ENCODE data around the gene CD302.
"Not testable (repeated sequence)": the region's sequence is repeated elsewhere in the genome, so short reads cannot be mapped to it uniquely, and the experiment has no call there.

Gene CD302

GRCh38 chr2:159797543-159798375 lies at the start of gene CD302:
Gene CD302 (minus strand): TSS chr2:159798208. CDS start chr2:159798198, 10 bp downstream.
- peak; percentile 32 to 50 for DNase-seq

- no peak for DNase-seq
Observed at GRCh38 chr2:159846564-159846963, 48.6 kb upstream of the CD302 start.

DNA sequence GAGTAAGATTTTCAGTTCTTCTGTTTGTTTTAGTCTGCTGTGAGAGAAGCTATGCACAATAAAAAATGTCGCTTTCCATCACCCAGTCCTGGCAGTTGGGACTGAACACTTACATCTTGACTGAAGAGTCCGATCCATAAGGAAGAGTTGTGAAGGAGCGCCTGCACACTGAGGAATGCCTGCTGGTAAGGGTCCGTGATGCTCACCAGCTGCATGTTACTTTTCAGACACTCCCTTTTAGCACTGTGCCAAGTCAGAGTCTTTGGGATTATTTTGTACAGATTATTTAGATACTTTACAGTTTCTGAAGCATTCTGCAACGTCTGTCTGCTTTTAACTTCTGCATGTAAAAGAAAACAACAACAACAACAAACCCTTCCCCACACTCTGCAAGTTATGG lies 42.6 kb upstream of the CD302 start:
- no peak for DNase-seq

- DNase-seq = no peak
Observed at GRCh38 chr2:159832858-159833257, 34.9 kb upstream of the CD302 start.

- no peak for DNase-seq
Observed at GRCh38 chr2:159832026-159832425, 34.0 kb upstream of the CD302 start.

DNA sequence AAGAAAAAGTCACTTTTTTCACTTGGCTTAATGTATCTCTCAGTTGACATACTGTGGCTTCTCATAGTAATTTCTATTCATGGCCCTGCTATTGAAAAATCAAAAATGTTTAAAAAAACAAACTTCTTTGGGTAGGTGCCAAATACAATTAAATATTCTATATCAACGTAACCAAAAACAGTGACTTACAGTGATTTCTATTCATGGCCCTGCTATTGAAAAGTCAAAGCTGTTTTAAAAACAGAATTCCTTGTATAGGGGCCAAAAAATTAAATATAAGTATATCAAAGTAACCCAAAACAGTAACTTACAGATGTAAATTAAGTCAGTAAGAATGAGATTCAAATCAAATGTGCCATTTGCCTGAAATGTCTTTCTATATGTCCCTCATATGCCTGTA lies 31.4 kb upstream of the CD302 start:
- DNase-seq = no peak

GRCh38 chr2:159828738-159829137 lies 30.7 kb upstream of the CD302 start:
- no peak for DNase-seq

DNA sequence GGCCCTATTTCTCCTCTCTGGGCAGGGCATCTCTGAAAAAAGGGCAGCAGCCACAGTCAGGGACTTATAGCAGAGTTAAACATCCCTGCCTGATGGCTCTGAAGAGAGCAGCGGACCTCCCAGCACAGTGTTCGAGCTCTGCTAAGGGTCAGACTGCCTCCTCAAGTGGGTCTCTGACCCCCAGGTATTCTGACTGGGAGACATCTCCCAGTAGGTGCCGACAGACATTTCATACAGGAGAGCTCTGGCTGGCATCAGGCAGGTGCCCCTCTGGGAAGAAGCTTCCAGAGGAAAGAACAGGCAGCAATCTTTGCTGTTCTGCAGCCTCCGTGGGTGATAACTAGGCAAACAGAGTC lies 24.4 kb upstream of the CD302 start:
- not testable (repeated sequence) for DNase-seq

DNA sequence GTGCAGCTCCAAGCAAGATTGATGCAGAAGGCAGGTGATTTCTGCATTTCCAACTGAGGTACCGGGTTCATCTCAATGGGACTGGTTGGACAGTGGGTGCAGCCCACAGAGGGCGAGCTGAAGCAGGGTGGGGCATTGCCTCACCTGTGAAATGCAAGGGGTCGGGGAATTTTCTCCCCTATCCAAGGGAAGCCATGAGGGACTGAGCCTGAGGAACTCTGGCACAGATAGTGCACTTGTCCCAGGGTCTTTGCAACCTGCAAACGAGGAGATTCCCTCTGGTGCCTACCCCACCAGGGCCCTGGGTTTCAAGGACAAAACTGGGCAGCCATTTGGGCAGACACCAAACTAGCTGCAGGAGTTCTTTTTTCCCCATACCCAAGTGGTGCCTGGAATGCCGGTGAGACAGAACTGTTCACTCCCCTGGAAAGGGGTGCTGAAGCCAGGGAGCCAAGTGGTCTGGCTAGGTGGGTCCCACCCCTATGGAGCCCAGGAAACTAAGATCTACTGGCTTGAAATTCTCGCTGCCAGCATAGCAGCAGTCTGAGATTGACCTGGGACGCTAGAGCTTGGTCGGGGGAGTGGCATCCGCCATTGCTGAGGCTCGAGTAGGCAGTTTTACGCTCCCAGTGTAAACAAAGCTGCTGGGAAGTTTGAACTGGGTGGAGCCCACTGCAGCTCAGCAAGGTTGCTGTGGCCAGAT lies 23.9 kb upstream of the CD302 start:
- DNase-seq = not testable (repeated sequence)

DNA sequence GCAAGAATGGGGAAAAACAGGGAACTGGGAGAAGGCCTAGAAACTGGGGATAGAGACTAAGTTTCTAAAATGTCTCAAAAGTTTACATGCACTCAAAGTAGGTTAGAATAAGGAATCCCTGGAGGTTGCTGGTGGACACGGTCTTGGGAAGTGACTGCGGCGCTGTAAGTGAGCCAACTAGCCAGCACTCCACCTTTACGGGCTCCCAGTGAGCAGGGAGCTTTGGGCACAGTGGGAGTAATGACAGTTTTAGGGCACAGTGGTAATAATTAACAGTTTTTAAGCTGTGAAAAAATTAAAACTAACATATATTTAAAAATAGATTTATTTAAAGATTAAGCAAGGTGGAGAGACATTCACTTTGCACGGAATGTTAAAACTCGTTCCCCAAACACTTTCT lies 20.9 kb upstream of the CD302 start:
- DNase-seq = no peak

- DNase-seq = no peak
Observed at GRCh38 chr2:159817283-159817682, 19.3 kb upstream of the CD302 start.

- DNase-seq = no peak
Observed at GRCh38 chr2:159811232-159811631, 13.2 kb upstream of the CD302 start.

DNA sequence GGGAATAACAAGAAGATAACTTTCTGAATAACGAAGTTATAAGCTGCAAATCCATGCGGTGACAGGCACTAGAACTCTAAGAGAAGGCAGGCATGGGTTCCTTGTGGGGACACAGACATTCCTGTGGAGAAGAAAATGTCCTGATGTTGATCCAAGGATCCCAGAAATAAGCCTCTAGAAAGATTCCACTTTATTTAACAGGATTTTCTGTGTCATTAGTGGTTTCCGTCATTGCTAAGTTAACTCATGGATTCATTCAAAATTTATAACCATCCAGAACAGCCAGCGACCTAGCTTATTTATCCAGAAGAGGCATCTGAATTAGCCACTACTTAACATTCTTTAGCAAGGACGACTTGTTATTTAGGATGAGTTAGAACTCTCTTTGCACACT lies 10.0 kb upstream of the CD302 start:
- DNase-seq = no peak

GRCh38 chr2:159807183-159808031 lies 9.4 kb upstream of the CD302 start:
- DNase-seq = no peak

- DNase-seq = no peak
Observed at GRCh38 chr2:159804941-159805340, 6.9 kb upstream of the CD302 start.

GRCh38 chr2:159803235-159803962 lies 5.4 kb upstream of the CD302 start:
- no peak for DNase-seq

DNA sequence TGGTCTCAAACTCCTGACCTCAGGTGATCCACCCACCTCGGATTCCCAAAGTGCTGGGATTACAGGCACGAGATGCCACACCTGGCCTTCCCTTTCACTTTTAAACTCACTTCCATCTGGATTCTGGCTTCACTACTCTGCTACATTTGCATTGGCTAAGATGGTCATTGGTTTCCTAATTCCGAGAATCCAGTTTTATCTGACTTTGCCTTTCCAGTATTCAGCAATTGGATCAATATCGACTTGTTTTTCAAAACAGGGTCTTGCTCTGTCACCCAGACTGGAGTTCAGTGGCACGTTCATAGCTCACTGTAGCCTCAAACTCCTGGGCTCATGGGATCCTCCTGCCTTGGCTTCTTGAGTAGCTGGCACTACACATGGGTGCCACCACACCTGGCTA lies 4.7 kb upstream of the CD302 start:
- DNase-seq = no peak

GRCh38 chr2:159799833-159800232 lies 1.8 kb upstream of the CD302 start:
- DNase-seq = no peak

DNA sequence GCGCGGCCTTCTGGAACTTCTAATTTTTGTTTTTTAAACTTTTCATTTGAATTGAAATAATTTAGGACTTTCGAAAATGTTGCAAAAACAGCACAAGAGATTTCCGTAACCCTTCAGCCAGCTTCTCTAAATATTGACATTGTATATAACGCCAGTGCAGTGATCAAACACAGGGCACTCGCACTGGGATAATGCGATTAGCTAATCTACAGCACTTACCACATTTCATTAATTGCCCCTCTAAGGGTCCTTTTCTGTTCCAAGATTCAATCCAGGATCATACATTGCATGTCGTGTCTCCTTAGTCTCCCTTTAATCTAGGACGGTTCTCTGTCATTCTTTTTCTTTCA lies 343 bp upstream of the CD302 start:
- DNase-seq = no peak

DNA sequence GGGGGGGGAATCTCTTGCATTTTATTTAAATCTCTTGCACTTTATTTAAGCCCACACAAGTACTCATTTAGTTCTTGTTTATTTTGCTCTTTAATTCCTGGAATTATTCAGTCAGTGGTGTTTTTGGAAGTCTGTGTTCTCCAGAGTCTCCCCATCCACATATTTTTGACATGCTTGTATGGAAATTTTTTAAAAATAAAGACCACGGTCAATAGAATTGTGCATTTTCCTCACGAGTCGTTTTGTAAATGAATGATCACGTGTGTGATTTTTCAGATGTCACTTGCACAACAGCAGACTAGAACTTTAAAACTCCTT lies 824 bp downstream of the CD302 start:
- DNase-seq = no peak

DNA sequence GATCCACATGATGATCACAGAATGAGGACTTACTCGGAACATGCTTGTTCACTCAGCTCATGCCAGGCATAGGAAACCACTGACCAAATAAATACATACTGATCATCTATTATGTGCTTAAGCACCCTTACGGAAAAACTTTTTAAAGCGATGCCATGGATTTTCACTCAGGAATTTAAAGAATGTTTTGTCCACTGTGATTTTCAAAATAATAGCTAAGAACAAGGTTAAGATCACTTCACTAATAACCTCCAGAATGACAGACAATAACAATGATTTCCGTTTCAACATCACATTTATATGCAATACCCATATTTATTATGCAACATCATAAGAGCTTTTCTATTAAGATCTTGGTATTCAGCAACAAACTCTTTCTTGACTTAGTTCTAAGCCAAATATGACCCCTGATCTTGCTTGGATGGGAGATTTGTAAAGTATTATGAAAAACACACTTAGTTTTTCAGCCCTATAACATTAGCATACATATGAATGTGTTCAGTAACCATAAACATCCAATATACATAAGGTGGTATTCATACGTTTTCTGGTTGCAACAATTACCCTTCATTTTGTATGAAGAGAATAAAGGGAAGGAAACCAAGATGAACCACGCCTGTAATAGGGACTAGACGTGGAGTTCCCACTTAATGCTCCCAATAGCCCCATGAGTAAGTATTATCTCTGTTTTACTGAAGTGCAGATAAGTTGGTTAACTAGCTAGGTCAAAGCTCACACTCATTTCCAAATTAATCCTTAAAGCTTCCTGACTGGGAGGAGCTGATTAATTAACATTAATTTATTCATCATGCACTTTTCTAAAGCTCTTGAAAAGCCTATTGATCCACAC lies 1.9 kb downstream of the CD302 start:
- DNase-seq = no peak

- DNase-seq = no peak
Observed at GRCh38 chr2:159793326-159793725, 4.7 kb downstream of the CD302 start.
